Measurements from ENCODE around the gene SLC66A1. TPM values are rescaled to one million over a fixed set of nuclear protein-coding genes. Genes with fewer than 3 reads are reported as not detected.
A peak's percentile ranks its signal among the peaks of the same experiment; 100 is the strongest.

Gene SLC66A1
- total RNA-seq, 1 experiment from 2014 or later: 14.1 TPM

DNA sequence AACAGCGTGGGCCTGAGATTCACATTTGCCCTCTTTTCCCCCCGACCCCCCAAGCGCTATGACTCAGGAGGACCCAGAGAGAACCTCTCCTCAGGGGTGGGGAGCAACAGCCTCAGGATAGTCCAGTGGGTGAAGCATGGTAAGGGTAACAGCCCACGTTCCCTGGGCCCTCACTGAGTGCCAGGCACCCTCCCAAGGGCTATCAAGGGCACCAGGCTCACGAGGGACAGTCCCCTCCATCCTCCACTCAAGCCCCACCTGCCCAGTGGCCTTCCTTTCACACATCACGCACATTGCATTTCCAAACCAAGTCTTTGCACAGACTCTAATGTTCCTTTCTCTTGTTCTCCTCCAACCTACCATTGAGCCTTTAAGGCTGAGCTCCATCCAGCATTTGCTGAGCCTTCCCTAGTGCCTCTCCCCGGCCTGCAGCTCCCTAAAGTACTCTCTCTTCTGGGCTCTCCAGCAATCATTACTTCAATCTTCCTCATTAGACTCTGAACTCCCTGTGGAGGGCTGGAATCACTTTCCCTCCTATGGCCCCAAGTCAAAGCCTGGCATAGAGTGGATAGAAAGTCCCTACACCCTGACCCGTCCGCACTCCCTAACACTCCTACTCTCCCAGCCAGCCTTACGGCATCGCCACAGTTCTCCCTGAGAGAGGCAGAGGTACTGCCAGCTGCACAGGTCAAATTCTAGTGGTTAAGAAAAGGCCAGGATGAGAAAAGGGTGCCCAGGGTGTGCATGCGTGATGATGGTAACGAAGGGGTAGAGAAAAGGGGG, 1.2 kb upstream of the SLC66A1 start:
- DNase-seq (ENCODE audit: low spot score): no peak
- Mint-ChIP-seq H3K4me3 (peak overlapping the region; percentile 94), H3K27ac (no peak overlapping the region), H3K4me1 (peaks cover 13% of the 10 kb centered on the region), H3K9me3 (no peaks in the 10 kb centered on the region), H3K36me3 (peaks cover 16% of the 10 kb centered on the region), H3K27me3 (ENCODE audit: low read depth) (peaks cover 6% of the 10 kb centered on the region)
- POLR2A ChIA-PET: no interaction called here
- CTCF ChIA-PET: interaction anchor here (1.1 to 1.6 kb wide), 4 partner anchors 271 to 343 kb away, joined by 3 to 6 read pairs (median 4); no protein-coding TSS in a partner anchor
- no peak for TF ChIP-seq FOXJ3 (CRISPR knock-in tag; IDR thresholded peaks at IDR 0.05; ENCODE audit: borderline replicate concordance)
- TF ChIP-seq, protein P1, sequence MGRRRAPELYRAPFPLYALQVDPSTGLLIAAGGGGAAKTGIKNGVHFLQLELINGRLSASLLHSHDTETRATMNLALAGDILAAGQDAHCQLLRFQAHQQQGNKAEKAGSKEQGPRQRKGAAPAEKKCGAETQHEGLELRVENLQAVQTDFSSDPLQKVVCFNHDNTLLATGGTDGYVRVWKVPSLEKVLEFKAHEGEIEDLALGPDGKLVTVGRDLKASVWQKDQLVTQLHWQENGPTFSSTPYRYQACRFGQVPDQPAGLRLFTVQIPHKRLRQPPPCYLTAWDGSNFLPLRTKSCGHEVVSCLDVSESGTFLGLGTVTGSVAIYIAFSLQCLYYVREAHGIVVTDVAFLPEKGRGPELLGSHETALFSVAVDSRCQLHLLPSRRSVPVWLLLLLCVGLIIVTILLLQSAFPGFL (CRISPR knock-in tag; IDR thresholded peaks at IDR 0.05; ENCODE audit: borderline replicate concordance): no peak
- TF ChIP-seq, protein P2, sequence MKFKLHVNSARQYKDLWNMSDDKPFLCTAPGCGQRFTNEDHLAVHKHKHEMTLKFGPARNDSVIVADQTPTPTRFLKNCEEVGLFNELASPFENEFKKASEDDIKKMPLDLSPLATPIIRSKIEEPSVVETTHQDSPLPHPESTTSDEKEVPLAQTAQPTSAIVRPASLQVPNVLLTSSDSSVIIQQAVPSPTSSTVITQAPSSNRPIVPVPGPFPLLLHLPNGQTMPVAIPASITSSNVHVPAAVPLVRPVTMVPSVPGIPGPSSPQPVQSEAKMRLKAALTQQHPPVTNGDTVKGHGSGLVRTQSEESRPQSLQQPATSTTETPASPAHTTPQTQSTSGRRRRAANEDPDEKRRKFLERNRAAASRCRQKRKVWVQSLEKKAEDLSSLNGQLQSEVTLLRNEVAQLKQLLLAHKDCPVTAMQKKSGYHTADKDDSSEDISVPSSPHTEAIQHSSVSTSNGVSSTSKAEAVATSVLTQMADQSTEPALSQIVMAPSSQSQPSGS (CRISPR knock-in tag; IDR thresholded peaks at IDR 0.05; ENCODE audit: borderline replicate concordance, low read depth): no peak
- no peak for TF ChIP-seq ESRRA (CRISPR knock-in tag; IDR thresholded peaks at IDR 0.05; ENCODE audit: borderline replicate concordance)
- no peak for TF ChIP-seq NFE2L1 (CRISPR knock-in tag; IDR thresholded peaks at IDR 0.05)
- TF ChIP-seq CBFB (CRISPR knock-in tag; IDR thresholded peaks at IDR 0.05; ENCODE audit: low read depth): no peak
- TF ChIP-seq, protein P3, sequence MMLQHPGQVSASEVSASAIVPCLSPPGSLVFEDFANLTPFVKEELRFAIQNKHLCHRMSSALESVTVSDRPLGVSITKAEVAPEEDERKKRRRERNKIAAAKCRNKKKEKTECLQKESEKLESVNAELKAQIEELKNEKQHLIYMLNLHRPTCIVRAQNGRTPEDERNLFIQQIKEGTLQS (CRISPR knock-in tag; conservative IDR thresholded peaks at IDR 0.05): no peak
- TF ChIP-seq RORB (CRISPR knock-in tag; IDR thresholded peaks at IDR 0.05): no peak
- no peak for TF ChIP-seq TCF7 (CRISPR knock-in tag; IDR thresholded peaks at IDR 0.05; ENCODE audit: low read depth)
- TF ChIP-seq NFATC4 (CRISPR knock-in tag; IDR thresholded peaks at IDR 0.05): no peak
- TF ChIP-seq ZNF232 (CRISPR knock-in tag; IDR thresholded peaks at IDR 0.05): no peak
- no peak for TF ChIP-seq ZBTB21 (CRISPR knock-in tag; IDR thresholded peaks at IDR 0.05; ENCODE audit: borderline replicate concordance)
- no peak for TF ChIP-seq NR1H2 (CRISPR knock-in tag; IDR thresholded peaks at IDR 0.05)
- TF ChIP-seq, protein P4, sequence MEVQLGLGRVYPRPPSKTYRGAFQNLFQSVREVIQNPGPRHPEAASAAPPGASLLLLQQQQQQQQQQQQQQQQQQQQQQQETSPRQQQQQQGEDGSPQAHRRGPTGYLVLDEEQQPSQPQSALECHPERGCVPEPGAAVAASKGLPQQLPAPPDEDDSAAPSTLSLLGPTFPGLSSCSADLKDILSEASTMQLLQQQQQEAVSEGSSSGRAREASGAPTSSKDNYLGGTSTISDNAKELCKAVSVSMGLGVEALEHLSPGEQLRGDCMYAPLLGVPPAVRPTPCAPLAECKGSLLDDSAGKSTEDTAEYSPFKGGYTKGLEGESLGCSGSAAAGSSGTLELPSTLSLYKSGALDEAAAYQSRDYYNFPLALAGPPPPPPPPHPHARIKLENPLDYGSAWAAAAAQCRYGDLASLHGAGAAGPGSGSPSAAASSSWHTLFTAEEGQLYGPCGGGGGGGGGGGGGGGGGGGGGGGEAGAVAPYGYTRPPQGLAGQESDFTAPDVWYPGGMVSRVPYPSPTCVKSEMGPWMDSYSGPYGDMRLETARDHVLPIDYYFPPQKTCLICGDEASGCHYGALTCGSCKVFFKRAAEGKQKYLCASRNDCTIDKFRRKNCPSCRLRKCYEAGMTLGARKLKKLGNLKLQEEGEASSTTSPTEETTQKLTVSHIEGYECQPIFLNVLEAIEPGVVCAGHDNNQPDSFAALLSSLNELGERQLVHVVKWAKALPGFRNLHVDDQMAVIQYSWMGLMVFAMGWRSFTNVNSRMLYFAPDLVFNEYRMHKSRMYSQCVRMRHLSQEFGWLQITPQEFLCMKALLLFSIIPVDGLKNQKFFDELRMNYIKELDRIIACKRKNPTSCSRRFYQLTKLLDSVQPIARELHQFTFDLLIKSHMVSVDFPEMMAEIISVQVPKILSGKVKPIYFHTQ (CRISPR knock-in tag; IDR thresholded peaks at IDR 0.05): no peak
- TF ChIP-seq GRHL2 (CRISPR knock-in tag; IDR thresholded peaks at IDR 0.05; ENCODE audit: insufficient replicate concordance, severe bottlenecking): no peak
- no peak for TF ChIP-seq SMAD3 (CRISPR knock-in tag; IDR thresholded peaks at IDR 0.05; ENCODE audit: borderline replicate concordance)
- no peak for TF ChIP-seq MYBL2 (CRISPR knock-in tag; IDR thresholded peaks at IDR 0.05)
- TF ChIP-seq, protein P5, sequence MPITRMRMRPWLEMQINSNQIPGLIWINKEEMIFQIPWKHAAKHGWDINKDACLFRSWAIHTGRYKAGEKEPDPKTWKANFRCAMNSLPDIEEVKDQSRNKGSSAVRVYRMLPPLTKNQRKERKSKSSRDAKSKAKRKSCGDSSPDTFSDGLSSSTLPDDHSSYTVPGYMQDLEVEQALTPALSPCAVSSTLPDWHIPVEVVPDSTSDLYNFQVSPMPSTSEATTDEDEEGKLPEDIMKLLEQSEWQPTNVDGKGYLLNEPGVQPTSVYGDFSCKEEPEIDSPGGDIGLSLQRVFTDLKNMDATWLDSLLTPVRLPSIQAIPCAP (CRISPR knock-in tag; IDR thresholded peaks at IDR 0.05): no peak
- TF ChIP-seq, protein P6, sequence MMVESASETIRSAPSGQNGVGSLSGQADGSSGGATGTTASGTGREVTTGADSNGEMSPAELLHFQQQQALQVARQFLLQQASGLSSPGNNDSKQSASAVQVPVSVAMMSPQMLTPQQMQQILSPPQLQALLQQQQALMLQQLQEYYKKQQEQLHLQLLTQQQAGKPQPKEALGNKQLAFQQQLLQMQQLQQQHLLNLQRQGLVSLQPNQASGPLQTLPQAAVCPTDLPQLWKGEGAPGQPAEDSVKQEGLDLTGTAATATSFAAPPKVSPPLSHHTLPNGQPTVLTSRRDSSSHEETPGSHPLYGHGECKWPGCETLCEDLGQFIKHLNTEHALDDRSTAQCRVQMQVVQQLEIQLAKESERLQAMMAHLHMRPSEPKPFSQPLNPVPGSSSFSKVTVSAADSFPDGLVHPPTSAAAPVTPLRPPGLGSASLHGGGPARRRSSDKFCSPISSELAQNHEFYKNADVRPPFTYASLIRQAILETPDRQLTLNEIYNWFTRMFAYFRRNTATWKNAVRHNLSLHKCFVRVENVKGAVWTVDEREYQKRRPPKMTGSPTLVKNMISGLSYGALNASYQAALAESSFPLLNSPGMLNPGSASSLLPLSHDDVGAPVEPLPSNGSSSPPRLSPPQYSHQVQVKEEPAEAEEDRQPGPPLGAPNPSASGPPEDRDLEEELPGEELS (CRISPR knock-in tag; IDR thresholded peaks at IDR 0.05): no peak
- TF ChIP-seq NR3C1 (CRISPR knock-in tag; conservative IDR thresholded peaks at IDR 0.05; ENCODE audit: low read depth): no peak
- ATAC-seq: 0 out of 2 replicates have a peak, but pooled peaks have one; percentile 4

Measured in WTC11 (cell line).